A549 (cell line): ENCODE measurements around the gene C12orf75. TPM values are rescaled to one million over a fixed set of nuclear protein-coding genes. Genes with fewer than 3 reads are reported as not detected.
A peak's percentile ranks its signal among the peaks of the same experiment; 100 is the strongest.

Experiments used
- ATAC-seq, 2 experiments: fragments of 200-7000 bp in 1 of 2; fragments of >200 bp in 1 of 2; cut with Nextera tagmentation in 1 of 2; cut with Tn5 transposase in 1 of 2; 3 replicates each; pipeline versions ENCODE4 v1.8.0 to v1.9.1; 2018 to 2020; ENCODE audit warnings: mild to moderate bottlenecking in 1 of 2, moderate library complexity in 1 of 2
- CTCF ChIA-PET: fragments of 300-600 bp; sonication (Branson Sonifier 250); formaldehyde crosslinking; extraction: SDS; loops from one replicate; lab custom pipeline; 2021; ENCODE audit warnings: antibody characterized with exemption, inconsistent platforms; lab: Yijun Ruan, JAX
- POLR2A ChIA-PET: fragments of 350-600 bp; formaldehyde crosslinking; extraction: SDS; loops from one replicate; lab custom pipeline; 2021; ENCODE audit warnings: antibody characterized with exemption, inconsistent platforms; lab: Yijun Ruan, JAX
- DNase-seq, 2 experiments: peaks; one replicate each; pipeline versions ENCODE4 v3.0.0 to v3.0.0-alpha.2; 2011 to 2016; ENCODE audit warnings: low read depth in 1 of 2, low spot score in 1 of 2
- FAIRE-seq: peaks from 2 replicates; lab custom pipeline; 2011; peaks lifted over from hg19 to GRCh38; lab: Jason Lieb, UNC
- H3K27ac ChIP-seq, 2 experiments: fragments of >200 bp; sonication (Bioruptor Twin); formaldehyde crosslinking; 3 replicates each; pipeline ENCODE4 v1.5.1; 2016 to 2017
- H3K4me1 ChIP-seq: fragments of >200 bp; sonication (Bioruptor Twin); formaldehyde crosslinking; 3 replicates; pipeline ENCODE4 v1.6.1; 2016
- H3K4me2 ChIP-seq: fragments of >200 bp; sonication (Bioruptor Twin); formaldehyde crosslinking; 3 replicates; pipeline ENCODE4 v1.6.1; 2016
- H3K4me3 ChIP-seq: fragments of >200 bp; sonication (Bioruptor Twin); formaldehyde crosslinking; 3 replicates; pipeline ENCODE4 v1.5.1; 2016
- H3K9me3 ChIP-seq: fragments of >200 bp; sonication (Bioruptor Twin); formaldehyde crosslinking; 3 replicates; pipeline ENCODE4 v1.6.1; 2016
- BCL3 ChIP-seq: fragments of >200 bp; sonication (Bioruptor Twin); formaldehyde crosslinking; IDR thresholded peaks from 3 replicates; pipeline ENCODE4 v1.6.1; 2016
- BHLHE40 ChIP-seq: IDR thresholded peaks from 2 replicates; pipeline ENCODE4 v1.6.1; 2012; ENCODE audit warnings: low read depth, low read length, inconsistent platforms
- CBX2 ChIP-seq: fragments of 200-600 bp; sonication (generic); IDR thresholded peaks from 2 replicates; pipeline ENCODE4 v1.6.1; 2016; ENCODE audit warnings: low read depth, mild to moderate bottlenecking, borderline replicate concordance
- CBX8 ChIP-seq: fragments of 200-600 bp; sonication (generic); IDR thresholded peaks from 2 replicates; pipeline ENCODE4 v1.6.1; 2016
- CEBPB ChIP-seq, 2 experiments: fragments of >200 bp in 1 of 2; sonication (Bioruptor Twin) in 1 of 2; formaldehyde crosslinking in 1 of 2; IDR thresholded peaks; 2 replicates each; pipeline ENCODE4 v1.6.1; 2012 to 2016
- EHF ChIP-seq: fragments of 250-450 bp; sonication (Bioruptor Pico); IDR thresholded peaks from 2 replicates; pipeline ENCODE4 v1.5.0; 2020; ENCODE audit warnings: mild to moderate bottlenecking
- EP300 ChIP-seq, 2 experiments: fragments of >200 bp; sonication (Bioruptor Twin); formaldehyde crosslinking; IDR thresholded peaks; 2 replicates in 1 of 2; 3 replicates in 1 of 2; pipeline ENCODE4 v1.6.1; 2016 to 2017
- HOXA7 ChIP-seq: fragments of 250-450 bp; sonication (Bioruptor Pico); IDR thresholded peaks from 2 replicates; pipeline ENCODE4 v1.5.0; 2020; ENCODE audit warnings: mild to moderate bottlenecking, moderate library complexity
- HOXB13 ChIP-seq: fragments of 250-450 bp; sonication (Bioruptor Pico); IDR thresholded peaks from 2 replicates; pipeline ENCODE4 v1.5.0; 2020; ENCODE audit warnings: low read depth, mild to moderate bottlenecking, moderate library complexity
- HOXB5 ChIP-seq: fragments of 250-450 bp; sonication (Bioruptor Pico); IDR thresholded peaks from 2 replicates; pipeline ENCODE4 v1.5.0; 2020; ENCODE audit warnings: mild to moderate bottlenecking, moderate library complexity
- JUN ChIP-seq, 2 experiments: fragments of >200 bp; sonication (Bioruptor Twin); formaldehyde crosslinking; IDR thresholded peaks; 2 replicates in 1 of 2; 3 replicates in 1 of 2; pipeline ENCODE4 v1.6.1; 2016 to 2017
- JUNB ChIP-seq: fragments of >200 bp; sonication (Bioruptor Twin); formaldehyde crosslinking; IDR thresholded peaks from 2 replicates; pipeline ENCODE4 v1.6.1; 2016
- KDM1A ChIP-seq: fragments of 200-600 bp; sonication (generic); IDR thresholded peaks from 2 replicates; pipeline ENCODE4 v1.6.1; 2016; ENCODE audit warnings: low read depth, mild to moderate bottlenecking
- MAFK ChIP-seq: fragments of 450-650 bp; IDR thresholded peaks from 2 replicates; pipeline ENCODE4 v1.6.1; 2014; ENCODE audit not compliant: partially characterized antibody
- MAX ChIP-seq: IDR thresholded peaks from 2 replicates; pipeline ENCODE4 v1.6.1; 2012
- MYC ChIP-seq: IDR thresholded peaks from 2 replicates; pipeline ENCODE4 v1.6.1; 2012; ENCODE audit warnings: mild to moderate bottlenecking, inconsistent platforms, low read length, improper control_type of control experiment, borderline replicate concordance
- NPAS2 ChIP-seq: fragments of 250-450 bp; sonication (Bioruptor Pico); IDR thresholded peaks from 2 replicates; pipeline ENCODE4 v1.8.0; 2022; ENCODE audit warnings: mild to moderate bottlenecking, moderate library complexity, borderline replicate concordance
- NR3C1 ChIP-seq: fragments of >200 bp; sonication (Bioruptor Twin); formaldehyde crosslinking; IDR thresholded peaks from 3 replicates; pipeline ENCODE4 v1.6.1; 2017
- PHF8 ChIP-seq: fragments of 200-600 bp; sonication (generic); IDR thresholded peaks from 2 replicates; pipeline ENCODE4 v1.6.1; 2016; ENCODE audit warnings: low read depth, mild to moderate bottlenecking, antibody characterized with exemption, moderate library complexity, borderline replicate concordance
- POLR2A ChIP-seq: IDR thresholded peaks from 2 replicates; pipeline ENCODE4 v1.6.1; 2012; ENCODE audit warnings: mild to moderate bottlenecking, low read length
- POLR2AphosphoS2 ChIP-seq: conservative IDR thresholded peaks from 2 replicates; pipeline ENCODE4 v1.6.1; 2012; ENCODE audit warnings: low read length, improper control_type of control experiment, inconsistent platforms
- RAD21 ChIP-seq, 2 experiments: fragments of >200 bp in 1 of 2; sonication (Bioruptor Twin) in 1 of 2; formaldehyde crosslinking in 1 of 2; IDR thresholded peaks in 1 of 2; conservative IDR thresholded peaks in 1 of 2; 2 replicates in 1 of 2; 3 replicates in 1 of 2; pipeline ENCODE4 v1.6.1; 2012 to 2018; ENCODE audit warnings: inconsistent platforms in 1 of 2
- RARB ChIP-seq: fragments of 250-450 bp; sonication (Bioruptor Pico); IDR thresholded peaks from 2 replicates; pipeline ENCODE4 v1.8.0; 2021; ENCODE audit warnings: mild to moderate bottlenecking, moderate library complexity
- RFX5 ChIP-seq: fragments of 450-650 bp; IDR thresholded peaks from 2 replicates; pipeline ENCODE4 v1.7.1; 2014; ENCODE audit warnings: antibody characterized with exemption, mild to moderate bottlenecking, moderate library complexity
- SMC3 ChIP-seq: fragments of >200 bp; sonication (Bioruptor Twin); formaldehyde crosslinking; IDR thresholded peaks from 3 replicates; pipeline ENCODE4 v1.6.1; 2018; ENCODE audit warnings: inconsistent platforms
- TP53 ChIP-seq: fragments of 250-450 bp; sonication (Bioruptor Pico); IDR thresholded peaks from 2 replicates; pipeline ENCODE4 v1.5.0; 2021; ENCODE audit warnings: mild to moderate bottlenecking, moderate library complexity
- USF2 ChIP-seq: fragments of 450-650 bp; IDR thresholded peaks from 2 replicates; pipeline ENCODE4 v1.6.1; 2014; ENCODE audit warnings: antibody characterized with exemption
- ZC3H11A ChIP-seq: fragments of 450-650 bp; IDR thresholded peaks from 2 replicates; pipeline ENCODE4 v1.6.1; 2014; ENCODE audit warnings: antibody characterized with exemption, mild to moderate bottlenecking
- WGBS: methylation state at CpG from one replicate; pipeline ENCODE4 v1.1.6; 2017; ENCODE audit errors: missing lambda C conversion rate; 5-methylcytosine and 5-hydroxymethylcytosine counted together
- polyA minus RNA-seq: library from RNA; depleted of rRNA, polyadenylated mRNA; stranded (reverse); fragments of >200 nt; gene quantifications from 2 replicates; pipeline ENCODE4 v1.2.3, GENCODE V29; 2011; rRNA and poly(A)+ RNA removed
- polyA plus RNA-seq, 4 experiments: library from polyadenylated mRNA; depleted of rRNA in 3 of 4; stranded (reverse); fragments of >200 nt; fragmentation: RNase III in 1 of 4; extraction: RNeasy Plus Mini Kit Qiagen cat#74134 plus additional on column Dnase treatment in 1 of 4; gene quantifications; 2 replicates in 3 of 4; 3 replicates in 1 of 4; pipeline ENCODE4 v1.2.3, GENCODE V29; 2011 to 2017
- TF ChIP-seq, protein P1 (sequence below): fragments of 250-450 bp; sonication (Bioruptor Pico); IDR thresholded peaks from 2 replicates; pipeline ENCODE4 v1.5.0; 2020; ENCODE audit warnings: low read depth, mild to moderate bottlenecking, moderate library complexity
- TF ChIP-seq, protein P2 (sequence below): IDR thresholded peaks from 2 replicates; pipeline ENCODE4 v1.6.1; 2012
- TF ChIP-seq, protein P3 (sequence below): IDR thresholded peaks from 2 replicates; pipeline ENCODE4 v1.6.1; 2012; ENCODE audit warnings: low read depth, borderline replicate concordance

Gene C12orf75
- polyA plus RNA-seq (2011; rRNA removed) = 238 and 298 TPM in 2 replicates
- 126 and 130 TPM in 2 replicates for polyA plus RNA-seq (2012; cell fraction: cytosol; rRNA removed)
- 30.4 and 51.6 TPM in 2 replicates for polyA plus RNA-seq (2012; cell fraction: nucleus; rRNA removed)
- polyA plus RNA-seq (2017; fragmentation: RNase III; extraction: RNeasy Plus Mini Kit Qiagen cat#74134 plus additional on column Dnase treatment) = 202 to 224 TPM (median 210 TPM) in 3 replicates
- 23.0 and 25.4 TPM in 2 replicates for polyA minus RNA-seq

DNA sequence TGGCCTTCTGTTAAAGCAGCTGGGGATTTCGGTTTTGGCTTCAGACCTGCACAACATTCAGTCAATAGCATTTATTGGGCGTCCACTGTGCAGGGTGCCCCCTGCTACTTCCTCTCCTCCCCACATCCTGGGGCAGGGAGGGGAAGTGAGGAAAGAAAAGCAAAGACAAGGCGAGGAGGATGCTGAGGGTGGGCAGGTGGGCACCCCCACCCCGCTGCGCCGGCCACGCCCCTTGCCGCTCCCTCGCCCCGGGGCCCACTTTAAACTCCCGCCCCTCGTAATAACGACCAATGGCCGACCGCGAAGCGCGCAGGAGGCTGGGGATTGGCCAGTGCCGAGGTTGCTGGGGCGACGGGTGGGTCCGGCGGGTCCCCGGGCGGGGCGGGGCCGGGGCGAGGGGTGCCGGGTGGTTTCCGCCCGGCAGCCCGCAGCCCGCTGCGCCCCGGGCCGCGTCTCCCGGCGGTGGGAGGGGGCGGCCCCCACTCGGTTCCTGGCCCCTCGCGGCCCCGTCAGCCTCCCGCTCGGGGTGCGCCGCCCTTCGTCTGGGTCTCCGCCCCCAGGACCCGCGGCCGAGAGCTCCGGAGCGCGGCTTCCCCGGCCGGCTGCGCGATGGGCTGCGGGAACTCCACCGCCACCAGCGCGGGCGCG lies at the start of gene C12orf75:
Gene C12orf75 (plus strand): TSS at position 409 of the 648 bp plus-strand sequence. CDS start 201 bp downstream, at position 610.
- DNase-seq (peak; percentile 78 to 84), ATAC-seq (peak; percentile 90 to 95), FAIRE-seq (no peak)
- no peaks in the 10 kb centered on the region for H3K9me3 ChIP-seq
- peak within 1 kb of the TSS; percentile 64 for H3K4me3 ChIP-seq
- TF ChIP-seq JUNB (no peak), POLR2A (peak; percentile 46), RARB (CRISPR knock-in tag) (no peak), EHF (no peak), RAD21 (conservative IDR thresholded peaks at IDR 0.05 in 1 of 2, IDR thresholded peaks at IDR 0.05 in 1 of 2) (no peak), HOXB13 (CRISPR knock-in tag) (no peak), BCL3 (0 out of 3 replicates have a peak, but pooled peaks have one; percentile 19), HOXB5 (no peak), KDM1A (no peak), SMC3 (no peak), BHLHE40 (no peak), NPAS2 (no peak), NR3C1 (no peak), POLR2AphosphoS2 (no peak), PHF8 (0 out of 2 replicates have a peak, but pooled peaks have one; percentile 10), MYC (no peak), CBX2 (no peak), ZC3H11A (no peak), EP300 (IDR thresholded peaks at IDR 0.05) (no peak), TP53 (CRISPR knock-in tag) (no peak), MAFK (no peak), CEBPB (IDR thresholded peaks at IDR 0.05) (no peak), RFX5 (no peak), CBX8 (no peak), JUN (IDR thresholded peaks at IDR 0.05) (0 out of 5 replicates have a peak, but pooled peaks of 1 of the 2 experiments have one; percentile 41), HOXA7 (CRISPR knock-in tag) (no peak), USF2 (no peak), MAX (peak; percentile 46)
- TF ChIP-seq, protein P1, sequence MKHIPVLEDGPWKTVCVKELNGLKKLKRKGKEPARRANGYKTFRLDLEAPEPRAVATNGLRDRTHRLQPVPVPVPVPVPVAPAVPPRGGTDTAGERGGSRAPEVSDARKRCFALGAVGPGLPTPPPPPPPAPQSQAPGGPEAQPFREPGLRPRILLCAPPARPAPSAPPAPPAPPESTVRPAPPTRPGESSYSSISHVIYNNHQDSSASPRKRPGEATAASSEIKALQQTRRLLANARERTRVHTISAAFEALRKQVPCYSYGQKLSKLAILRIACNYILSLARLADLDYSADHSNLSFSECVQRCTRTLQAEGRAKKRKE (CRISPR knock-in tag) = no peak
- TF ChIP-seq, protein P2, sequence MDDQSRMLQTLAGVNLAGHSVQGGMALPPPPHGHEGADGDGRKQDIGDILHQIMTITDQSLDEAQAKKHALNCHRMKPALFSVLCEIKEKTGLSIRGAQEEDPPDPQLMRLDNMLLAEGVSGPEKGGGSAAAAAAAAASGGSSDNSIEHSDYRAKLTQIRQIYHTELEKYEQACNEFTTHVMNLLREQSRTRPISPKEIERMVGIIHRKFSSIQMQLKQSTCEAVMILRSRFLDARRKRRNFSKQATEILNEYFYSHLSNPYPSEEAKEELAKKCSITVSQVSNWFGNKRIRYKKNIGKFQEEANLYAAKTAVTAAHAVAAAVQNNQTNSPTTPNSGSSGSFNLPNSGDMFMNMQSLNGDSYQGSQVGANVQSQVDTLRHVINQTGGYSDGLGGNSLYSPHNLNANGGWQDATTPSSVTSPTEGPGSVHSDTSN = no peak
- TF ChIP-seq, protein P3, sequence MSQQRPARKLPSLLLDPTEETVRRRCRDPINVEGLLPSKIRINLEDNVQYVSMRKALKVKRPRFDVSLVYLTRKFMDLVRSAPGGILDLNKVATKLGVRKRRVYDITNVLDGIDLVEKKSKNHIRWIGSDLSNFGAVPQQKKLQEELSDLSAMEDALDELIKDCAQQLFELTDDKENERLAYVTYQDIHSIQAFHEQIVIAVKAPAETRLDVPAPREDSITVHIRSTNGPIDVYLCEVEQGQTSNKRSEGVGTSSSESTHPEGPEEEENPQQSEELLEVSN = 0 out of 2 replicates have a peak, but pooled peaks have one; percentile 27
- under 1% methylated on average over 6 of the region's 66 CpGs for WGBS
- peak within 1 kb of the TSS; percentile 95 for H3K4me2 ChIP-seq
- POLR2A ChIA-PET = interaction anchor here (0.5 to 2.0 kb wide), 3 partner anchors 45 to 95 kb away, joined by 3 to 17 read pairs (median 4); partner anchors contain the start of gene APPL2
- peak within 1 kb of the TSS; percentile 79 to 93 for H3K27ac ChIP-seq
- CTCF ChIA-PET = interaction anchor here (1.2 to 4.1 kb wide), 3 partner anchors 10 to 95 kb away, joined by 4 to 19 read pairs (median 4); partner anchors contain the start of gene APPL2
- peaks cover 54% of the 10 kb centered on the region for H3K4me1 ChIP-seq
